Limb (tissue), 2 donors: Measurements from ENCODE around the gene ATP11A.

Experiments
- DNase-seq, 2 donors: peaks; one replicate each; pipeline ENCODE4 v3.0.0-alpha.2; 2016; ENCODE audit errors: extremely low spot score in 2 of 2

ATP11A gene

GRCh38 chr13:112903606-112904195 is 213.9 kb downstream of the ATP11A start:
- DNase-seq: no peak

DNA sequence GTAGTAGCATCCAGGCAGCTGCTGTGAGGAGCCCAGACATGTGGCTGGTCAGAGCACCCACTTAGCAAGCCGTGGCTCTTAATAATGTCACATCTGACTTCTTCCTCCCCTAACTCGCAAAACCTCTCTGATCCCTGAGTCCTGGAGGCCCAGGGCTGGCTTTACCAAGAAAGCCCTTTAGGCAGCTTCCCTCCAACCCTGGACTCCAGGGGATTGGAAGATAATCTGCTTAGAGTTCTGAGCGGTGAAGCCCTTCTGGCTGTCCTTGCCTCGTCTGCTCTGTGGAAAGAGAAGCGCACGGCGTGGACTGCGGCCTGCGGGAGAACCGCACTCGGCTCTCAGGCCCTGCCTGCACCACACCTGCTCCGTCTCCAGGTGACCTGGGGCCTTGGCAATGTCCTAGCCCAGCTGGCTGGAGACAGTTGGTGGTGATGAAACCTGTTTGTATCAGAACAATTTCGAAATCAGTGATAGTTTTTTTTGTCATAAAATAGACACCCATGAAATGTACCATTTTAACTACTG is 214.7 kb downstream of the ATP11A start:
- no peak for DNase-seq

- no peak for DNase-seq
Observed at GRCh38 chr13:112905086-112905485, 215.2 kb downstream of the ATP11A start.

- no peak for DNase-seq
Observed at GRCh38 chr13:112905619-112905989, 215.8 kb downstream of the ATP11A start.

- DNase-seq: no peak
Observed at GRCh38 chr13:112905990-112906641, 216.3 kb downstream of the ATP11A start.

GRCh38 chr13:112907286-112907685 is 217.4 kb downstream of the ATP11A start:
- DNase-seq: no peak

GRCh38 chr13:112907871-112908331 is 218.1 kb downstream of the ATP11A start:
- no peak for DNase-seq

DNA sequence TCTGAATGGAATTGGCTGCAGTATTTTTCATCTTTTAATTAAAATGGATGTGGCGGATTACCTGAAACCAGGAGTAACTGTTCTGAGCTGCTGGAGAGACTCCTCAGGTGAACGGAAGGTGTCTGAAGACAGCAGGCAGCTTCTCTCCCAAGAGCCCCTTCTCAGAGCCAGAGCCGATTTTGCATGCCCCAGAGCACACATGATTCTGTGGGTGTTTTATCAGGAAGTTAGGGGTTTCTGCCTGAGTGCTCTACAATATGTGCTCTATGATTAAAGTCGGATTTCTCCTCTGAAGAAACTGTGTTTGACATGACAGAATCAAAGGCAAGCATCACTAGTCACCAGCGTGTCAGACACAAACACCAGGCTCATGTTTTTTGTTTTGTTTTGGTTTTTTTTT is 218.5 kb downstream of the ATP11A start:
- DNase-seq: no peak

GRCh38 chr13:112910016-112910415 is 220.2 kb downstream of the ATP11A start:
- DNase-seq: no peak

DNA sequence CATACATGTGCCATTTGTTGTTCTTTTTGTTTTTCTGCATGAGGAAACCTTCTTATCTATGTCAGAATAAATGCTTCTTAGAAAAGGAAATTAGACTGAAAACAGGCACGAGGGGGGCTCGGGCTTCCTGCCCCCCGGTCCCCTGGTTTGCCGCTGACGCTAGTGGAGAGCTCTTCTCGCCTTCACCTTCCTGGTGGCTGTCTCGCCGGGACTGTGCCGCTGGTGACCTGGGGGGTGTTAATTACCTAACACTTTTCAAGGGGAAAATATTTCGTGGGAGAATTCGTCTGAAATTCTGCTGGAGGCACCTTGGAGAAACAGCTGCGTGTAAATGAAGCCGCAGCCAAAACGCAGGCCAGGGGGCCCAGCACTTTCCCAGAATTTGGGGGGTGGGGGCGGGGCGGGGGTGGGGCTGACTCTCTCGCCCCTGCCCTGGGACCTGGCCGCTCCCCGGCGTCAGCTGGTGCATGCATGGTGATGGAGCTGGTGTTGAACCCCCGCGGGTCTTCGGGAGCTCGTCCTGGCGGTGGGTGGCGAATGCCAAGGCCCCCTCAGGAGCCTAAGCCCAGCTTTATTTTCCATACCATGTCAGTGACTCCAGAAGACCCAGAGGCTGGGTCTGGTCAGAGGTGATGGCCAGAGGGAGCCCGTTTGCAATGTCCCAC is 220.9 kb downstream of the ATP11A start:
- no peak for DNase-seq

DNA sequence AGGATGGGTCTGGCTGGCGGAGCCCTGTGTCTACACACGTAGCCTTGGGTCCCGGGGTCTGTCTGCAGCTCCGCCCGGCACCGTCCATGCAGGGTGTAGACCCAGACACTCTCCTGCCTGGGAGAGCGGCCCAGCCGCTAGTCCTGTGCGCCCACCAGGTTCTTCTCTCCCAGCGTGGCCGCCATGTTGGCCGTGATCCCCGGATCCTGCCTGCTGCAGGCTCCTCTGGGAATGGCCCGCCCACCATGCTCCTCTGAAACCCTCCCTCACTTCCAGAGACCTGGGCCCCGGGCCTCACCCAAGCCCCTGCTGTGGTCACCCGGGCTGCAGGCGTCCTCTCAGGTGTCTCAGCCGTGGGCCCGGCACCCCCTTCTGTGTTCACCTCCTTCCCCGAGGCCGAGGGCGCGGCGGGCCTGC is 221.5 kb downstream of the ATP11A start:
- no peak for DNase-seq

DNA sequence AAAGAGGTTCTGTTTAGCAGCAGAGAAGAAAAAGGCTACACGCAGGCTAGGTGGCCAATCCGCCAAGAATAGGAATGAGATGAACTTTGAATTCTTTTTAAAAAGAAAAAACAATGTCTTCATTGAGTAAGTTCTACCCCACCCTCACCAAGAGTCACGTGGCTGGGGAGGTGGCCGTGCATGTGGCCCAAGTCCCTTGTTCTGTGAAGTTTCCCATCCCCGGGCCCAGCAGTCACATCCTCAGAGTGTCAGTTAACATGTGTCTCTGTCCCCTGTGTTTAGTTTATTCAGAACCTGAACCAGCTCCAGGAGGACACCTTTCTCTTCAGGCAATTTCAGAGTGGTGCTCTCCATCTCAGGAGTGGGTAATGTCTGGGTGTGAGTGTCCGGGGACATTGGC is 222.0 kb downstream of the ATP11A start:
- no peak for DNase-seq

GRCh38 chr13:112912726-112913440 is 223.0 kb downstream of the ATP11A start:
- no peak for DNase-seq

GRCh38 chr13:112916296-112916695 is 226.5 kb downstream of the ATP11A start:
- no peak for DNase-seq

DNA sequence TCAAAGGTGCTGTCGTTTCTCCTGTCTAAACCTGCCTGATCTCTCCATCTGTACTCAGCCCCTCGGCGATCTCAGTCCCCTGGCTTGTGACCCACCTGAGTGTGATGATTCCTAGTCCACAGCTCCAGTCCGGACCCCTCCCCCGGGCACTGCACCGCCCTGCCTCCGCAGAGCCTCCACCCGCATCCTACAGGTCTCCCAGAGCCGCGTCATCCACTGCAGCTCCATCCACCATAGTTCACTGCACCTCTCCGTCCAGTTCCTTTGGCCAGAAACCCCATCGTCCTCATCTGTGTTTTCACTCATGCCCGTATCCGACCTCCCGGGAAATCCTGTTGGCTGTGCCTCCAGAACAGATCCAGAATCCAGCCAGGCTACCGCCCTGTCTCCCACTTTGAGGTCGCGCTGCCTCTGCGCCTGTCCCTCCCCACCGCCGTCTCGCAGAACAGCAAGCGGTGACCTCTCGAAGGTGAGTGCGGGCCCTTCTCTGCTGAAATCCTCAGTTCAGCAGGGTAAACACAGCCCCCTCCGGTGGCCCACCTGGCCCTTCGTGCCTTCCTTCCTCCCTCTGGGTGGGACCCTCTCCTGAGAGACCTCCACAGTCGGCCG is 227.3 kb downstream of the ATP11A start:
- DNase-seq: no peak

- no peak for DNase-seq
Observed at GRCh38 chr13:112917737-112918136, 227.9 kb downstream of the ATP11A start.

- no peak for DNase-seq
Observed at GRCh38 chr13:112918266-112918665, 228.4 kb downstream of the ATP11A start.

- DNase-seq: no peak
Observed at GRCh38 chr13:112918746-112919145, 228.9 kb downstream of the ATP11A start.

GRCh38 chr13:112923962-112924361 is 234.1 kb downstream of the ATP11A start:
- DNase-seq: no peak

DNA sequence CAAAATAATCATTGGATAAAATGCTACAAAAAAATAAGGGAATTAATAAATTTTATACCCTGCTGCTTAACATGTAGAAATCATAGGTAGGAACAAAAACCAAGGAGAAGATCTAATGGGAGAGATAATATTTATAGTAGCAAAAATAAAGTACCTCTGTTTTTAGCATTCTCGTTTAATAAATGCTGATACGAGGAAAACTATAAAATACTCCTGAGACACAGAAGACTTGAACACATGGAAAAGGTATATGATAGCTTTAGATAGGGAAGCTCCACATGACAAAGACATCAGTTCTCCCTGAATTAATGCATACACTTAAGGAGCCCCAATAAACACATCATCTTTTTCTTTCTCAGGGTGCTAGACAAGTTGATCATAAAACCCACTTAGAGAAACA is 234.5 kb downstream of the ATP11A start:
- DNase-seq: no peak

DNA sequence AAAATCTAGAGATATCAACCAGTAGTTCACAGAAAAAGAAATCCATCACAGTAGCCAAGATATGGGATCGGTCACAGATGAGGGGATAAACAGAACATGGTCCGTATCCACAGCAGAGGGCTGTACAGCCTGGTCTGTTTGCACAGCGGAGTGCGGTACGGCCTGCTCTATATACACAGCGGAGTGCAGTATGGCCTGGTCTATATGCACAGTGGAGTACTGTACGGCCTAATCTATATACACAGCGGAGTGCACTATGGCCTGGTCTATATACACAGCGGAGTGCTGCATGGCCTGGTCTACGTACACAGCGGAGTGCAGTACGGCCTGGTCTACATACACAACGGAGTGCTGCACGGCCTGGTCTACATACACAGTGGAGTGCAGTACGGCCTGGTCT is 236.2 kb downstream of the ATP11A start:
- DNase-seq: no peak

- no peak for DNase-seq
Observed at GRCh38 chr13:112926993-112927392, 237.2 kb downstream of the ATP11A start.
